HUDEP-2 (cell line): ENCODE measurements around the gene RCAN1.
A peak's percentile ranks its signal among the peaks of the same experiment; 100 is the strongest.

Source experiments
- DNase-seq, 76 experiments: peaks; one replicate each; lab custom pipeline; 2025; ENCODE audit not compliant: unreplicated experiment in 76 of 76; lab: John Stamatoyannopoulos, UW

RCAN1 gene

DNA sequence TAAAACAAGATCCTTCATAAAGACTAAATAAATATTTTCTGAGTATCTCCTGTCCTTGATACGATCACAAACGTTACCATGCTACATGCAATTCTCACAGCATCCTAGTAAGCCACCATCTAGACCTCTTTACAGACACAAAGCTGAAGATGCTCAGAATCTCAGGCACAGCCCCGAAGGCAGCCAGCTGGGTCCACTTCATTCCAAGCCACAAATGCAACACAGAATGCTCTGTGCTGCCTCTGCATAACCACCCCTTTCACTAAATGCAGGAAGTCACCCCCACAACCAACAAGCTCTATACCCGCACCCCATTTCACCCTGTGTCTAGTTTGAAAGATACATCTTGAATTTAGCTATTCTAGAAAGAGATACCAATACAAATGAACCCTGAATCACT is 12.9 kb downstream of the RCAN1 start:
- no peak for DNase-seq

DNA sequence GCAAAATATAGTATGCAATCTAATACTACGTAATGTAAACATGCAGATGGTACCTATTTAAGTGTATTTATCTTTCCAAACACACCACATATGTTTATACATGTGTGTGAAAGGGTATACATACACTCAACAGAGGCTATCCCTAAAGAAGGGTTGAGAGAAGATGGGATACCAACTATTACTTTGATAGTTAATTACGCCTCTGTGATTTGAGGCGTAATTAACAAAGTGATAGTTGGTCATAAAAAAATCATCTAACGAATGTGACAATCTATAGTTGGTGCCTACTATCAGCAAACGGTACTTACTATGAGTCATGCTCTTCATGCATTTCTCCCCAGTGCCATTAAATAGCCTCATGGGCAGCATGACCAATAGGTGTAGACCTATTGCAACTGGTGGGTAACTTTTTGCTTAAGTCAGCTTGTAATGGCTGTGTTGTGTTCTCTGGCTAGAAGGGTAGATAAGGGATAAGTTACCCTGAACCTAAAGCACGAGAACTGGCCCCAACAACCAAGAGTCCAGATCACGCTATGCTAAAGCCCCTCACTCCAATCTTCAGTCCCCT is 15.3 kb downstream of the RCAN1 start:
- no peak for DNase-seq

DNA sequence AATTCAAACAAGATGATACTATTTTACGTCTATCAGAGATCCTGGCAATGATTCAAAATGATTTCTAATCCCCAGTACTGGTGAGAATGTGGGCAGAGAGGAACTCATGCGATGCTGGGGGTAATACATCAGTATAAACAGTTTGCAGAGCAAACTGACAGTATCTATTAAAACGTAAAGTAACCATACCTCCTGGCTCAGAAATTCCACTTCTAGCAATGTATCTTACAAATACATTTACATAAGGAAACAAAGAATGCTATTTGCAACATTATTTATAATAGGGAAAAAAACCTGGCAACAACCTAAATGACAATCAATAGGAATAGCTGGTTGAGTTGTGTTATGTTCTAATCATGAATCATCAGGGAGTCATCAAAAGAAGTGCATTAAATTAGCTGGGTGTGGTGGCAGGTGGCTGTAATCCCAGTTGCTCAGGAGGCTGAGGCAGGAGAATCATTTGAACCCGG is 15.9 kb downstream of the RCAN1 start:
- DNase-seq = no peak

DNA sequence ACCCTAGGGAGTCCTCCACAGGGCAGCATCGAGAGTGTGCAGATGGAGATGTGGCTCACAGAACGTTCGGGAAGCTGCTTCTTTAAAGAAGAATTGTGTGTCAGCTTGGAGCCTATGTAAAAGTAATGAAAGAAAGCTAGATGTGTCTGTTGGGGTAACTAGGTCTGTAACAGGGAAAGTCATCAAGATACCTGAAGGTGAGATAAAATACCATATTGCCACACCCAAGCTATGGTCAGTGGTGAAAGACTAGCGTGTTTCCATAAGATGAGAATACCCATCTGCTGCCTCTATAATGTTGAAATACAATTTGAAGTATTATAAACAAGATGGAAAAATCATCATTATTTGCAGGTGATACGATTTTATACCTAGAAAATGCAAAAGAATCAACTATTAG is 17.5 kb downstream of the RCAN1 start:
- no peak for DNase-seq

DNA sequence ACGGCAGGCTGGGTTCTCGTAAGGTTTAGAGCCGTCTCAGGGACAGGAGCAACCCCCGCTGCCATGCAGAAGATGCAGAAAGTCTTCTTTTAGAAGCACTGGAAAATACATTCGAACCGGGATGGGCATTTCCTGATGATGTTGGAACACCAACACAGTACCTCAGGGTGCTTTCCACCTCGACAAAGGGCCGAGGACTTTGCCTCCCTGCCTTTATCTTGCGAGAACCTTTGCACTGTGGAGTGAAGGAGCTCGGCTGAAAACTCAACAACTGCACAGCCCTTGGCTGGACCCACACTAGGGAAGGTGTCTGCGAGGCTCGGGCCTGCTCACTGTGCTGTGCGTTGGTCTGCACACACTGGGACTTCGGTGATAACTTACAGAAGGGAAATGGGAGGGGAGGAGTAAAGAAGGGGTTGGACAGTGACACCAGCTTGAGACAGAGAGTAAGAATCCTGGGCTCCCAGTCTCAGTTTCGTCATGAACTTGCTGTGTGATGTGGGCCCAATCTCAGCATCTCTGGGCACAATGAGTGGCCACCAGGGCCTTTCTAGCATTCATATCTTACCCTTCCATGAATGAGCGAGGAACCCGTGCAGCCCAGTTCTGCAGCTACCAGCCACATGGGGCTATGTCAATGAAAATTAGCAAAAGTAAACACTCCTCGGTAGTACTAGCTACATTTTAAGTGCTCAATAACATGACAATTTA is 18.2 kb downstream of the RCAN1 start:
- DNase-seq = no peak

DNA sequence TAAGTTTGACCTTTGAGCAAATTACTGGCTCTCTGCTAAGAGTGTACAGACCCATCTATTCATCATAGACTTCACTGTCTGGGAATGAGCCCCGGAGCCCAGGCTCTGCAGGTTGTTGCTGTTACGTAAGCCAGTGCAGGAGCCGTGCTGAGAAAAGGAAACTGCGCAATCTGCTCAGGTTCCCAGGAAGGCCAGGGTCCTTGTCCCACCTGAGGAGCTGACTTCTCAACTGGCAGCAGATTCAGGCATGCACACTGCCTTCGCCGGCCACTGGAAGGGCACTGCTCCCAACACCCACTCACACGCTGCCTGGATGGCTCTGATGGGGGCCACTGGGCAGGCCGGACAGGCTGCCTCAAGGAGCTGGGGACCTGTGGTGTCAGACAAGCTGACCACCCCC is 19.5 kb downstream of the RCAN1 start:
- DNase-seq = no peak

DNA sequence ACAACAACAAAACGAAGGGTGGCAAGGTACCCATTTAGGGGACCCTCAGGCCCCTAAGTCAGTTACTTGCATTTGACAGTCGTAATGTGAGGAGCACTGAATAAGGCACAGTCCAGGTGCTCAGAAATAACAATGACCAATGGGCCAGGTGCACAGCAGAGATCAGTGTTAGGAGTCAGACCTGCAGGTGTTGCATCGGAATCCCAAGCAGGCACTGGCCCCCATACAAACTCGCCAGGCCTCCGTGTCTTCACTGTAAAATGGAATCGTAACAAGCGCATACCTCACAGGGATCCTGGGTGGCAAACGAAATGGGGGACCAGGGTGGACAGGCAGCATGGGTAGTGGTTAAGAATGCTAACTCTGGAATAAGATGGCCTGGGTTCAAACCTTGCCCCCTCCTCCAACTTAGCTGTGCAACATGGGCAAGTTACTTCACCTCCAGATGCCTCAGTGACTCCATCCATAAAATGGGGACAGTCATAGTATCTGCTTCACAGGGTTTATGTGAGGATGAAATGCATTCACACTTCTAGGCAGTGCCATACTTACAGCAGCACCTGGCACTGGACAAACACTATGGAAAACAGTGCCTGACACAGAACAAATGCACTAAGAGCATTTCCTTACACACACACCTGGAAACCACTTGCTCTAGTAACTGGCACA is 20.2 kb downstream of the RCAN1 start:
- no peak for DNase-seq

DNA sequence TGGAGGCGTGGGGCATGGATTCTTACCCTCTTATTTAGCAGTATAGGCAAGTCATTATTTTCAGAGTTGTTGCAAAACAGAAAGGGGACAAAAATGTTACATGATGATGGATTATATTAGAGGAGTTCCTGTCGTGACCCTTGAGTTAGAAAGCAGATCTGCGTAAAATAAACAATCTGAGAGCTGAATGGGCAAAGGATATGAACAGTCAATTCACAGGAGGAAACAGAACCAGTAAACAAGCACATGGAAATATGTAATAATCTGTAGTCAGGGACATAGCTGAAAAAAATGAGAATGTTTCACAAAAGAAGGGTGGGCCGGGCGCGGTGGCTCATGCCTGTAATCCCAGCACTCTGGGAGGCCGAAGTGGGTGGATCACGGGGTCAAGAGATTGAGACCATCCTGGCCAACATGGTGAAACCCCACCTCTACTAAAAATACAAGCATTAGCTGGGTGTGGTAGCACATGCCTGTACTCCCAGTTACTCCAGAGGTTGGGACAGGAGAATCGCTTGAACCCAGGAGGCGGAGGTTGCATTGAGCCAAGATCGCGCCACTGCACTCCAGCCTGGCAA is 20.9 kb downstream of the RCAN1 start:
- DNase-seq = no peak

DNA sequence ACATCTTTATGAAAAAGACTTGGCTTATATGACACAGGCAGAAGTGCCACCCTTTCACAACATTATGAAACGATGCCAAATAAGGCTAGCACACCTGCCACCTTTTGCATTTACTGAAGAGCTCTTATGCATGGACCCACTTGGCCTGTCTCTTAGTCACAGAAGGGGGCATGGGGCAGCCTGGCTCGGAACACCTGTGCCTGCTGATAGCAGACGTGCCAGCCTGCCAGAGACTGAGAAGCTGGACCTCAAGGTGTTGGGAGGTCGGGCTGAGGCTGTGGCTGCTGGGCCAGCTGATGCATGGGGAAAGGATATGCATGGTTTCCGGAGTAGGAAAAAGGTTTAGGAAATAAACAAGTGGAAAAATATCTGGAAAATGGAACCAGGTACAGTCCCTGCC is 21.5 kb downstream of the RCAN1 start:
- DNase-seq = no peak

DNA sequence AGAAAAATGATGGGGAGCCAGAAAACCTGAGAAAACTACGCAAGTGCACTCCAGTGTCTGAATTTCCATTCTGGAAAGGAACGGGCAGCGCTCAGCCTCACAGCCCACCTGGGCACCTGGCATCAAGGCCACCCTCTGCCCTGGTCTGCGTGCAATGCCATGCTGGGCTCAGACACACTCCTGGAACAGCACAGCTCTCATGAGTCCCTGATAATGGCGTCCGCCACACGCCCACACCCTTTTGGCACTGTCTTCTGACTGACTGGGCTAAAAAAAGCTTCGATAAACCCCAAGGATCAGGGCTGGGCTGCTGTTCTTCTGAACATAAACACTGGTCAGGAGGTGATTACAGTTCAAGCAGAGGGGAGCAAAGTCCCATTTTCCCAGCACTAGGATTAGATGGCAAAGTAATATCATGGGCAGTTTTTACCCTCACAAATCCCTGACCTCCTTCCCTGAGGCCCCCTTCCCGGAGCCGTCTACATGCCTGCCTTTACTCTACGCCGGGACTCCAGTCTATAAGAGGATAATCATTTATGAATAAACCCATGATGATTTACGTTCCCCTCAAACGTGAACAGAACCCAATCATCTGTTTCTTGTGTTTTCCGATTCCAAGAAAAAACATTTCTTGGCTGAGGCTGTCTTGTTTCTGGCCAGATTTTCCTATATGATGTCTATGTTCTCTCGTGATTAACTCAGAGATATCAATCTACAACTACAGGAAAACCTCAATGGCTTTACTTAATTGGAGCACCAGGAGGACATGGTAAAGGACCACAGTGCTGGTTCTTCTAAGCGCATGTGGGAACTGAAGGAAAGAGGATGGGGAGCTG is 22.6 kb downstream of the RCAN1 start:
- DNase-seq = peak in 73 of 76 experiments; percentile 45 to 91 (median 76)

DNA sequence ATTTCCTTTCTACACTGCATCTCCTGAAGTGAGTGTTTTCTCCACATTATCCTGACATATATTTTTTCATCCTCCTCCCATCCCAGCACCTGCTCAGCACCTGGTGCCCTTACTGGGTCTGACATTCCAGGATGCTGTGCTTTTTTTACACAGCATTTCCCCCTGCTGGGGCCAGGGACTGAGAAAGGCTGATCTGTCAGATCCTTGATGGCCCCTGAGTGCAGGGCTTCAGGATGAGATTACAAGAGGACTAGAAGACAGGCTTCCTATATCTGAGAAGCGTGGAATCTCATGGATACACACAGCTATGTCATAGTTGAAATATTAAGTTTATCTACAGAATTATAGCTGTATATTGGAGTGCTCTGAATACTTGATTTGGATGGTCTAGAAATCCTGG is 24.4 kb downstream of the RCAN1 start:
- DNase-seq = no peak

DNA sequence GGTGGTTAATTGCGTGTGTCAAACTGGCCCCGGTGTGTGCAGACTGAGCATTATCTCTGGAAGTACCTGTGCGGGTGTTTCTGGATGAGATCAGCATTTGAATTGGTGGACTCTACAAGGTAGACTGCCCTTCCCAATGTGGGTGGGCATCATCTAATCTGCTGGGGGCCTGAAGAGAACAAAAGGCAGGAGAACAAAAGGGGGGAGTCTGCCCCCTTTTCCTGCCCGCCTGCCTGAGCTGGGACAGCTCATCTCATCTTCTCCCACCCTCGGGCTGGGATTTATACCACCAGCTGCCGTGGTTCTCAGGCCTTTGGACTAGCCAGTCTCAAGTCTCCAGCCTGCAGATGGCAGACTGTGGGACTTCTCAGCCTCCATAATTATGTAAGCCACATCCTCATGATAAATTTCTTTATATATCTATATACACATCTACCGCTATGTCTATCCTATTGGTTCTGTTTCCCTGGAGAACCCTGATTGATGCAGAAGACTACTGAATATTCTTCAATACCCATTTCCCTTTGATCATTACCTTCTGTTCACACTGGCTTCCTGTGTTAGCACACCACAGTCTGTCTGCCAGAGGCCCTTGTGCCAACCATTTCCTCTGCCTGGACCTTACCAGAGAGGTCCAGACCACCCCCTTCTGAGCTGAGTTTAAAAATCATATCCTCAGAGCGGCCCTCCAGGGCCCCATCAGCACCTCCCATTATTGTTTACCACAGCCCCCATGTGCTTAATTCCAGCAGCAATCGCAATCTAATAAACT is 25.2 kb downstream of the RCAN1 start:
- no peak for DNase-seq

DNA sequence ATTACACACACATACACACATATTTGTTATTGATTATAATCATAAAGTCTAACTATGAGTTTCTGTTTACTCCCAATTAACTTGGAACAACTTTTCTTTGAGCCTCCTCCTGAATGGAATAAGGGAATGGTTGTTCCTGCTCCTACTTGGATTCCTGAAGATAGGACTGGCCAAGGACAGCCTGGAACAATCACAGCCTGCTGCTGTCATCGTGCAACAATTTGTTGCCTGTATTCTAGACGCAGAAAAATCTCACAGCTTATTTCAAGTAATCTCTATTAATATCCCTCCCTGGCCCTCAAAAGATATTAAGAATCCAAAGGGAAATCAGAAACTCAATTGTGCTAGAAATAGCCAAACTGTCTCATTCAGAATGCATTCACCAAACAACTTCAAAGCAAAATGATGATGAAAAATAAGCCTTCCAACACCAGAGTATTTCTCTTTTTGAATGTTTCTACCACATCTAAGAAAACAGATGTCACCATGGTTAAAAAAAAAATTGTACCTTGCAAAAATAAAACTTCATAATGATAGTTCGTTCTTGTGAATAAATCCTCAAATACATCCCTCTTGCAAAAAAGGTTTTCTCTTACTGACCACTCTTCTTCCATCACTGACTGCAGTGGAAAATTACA is 30.9 kb downstream of the RCAN1 start:
- no peak for DNase-seq

DNA sequence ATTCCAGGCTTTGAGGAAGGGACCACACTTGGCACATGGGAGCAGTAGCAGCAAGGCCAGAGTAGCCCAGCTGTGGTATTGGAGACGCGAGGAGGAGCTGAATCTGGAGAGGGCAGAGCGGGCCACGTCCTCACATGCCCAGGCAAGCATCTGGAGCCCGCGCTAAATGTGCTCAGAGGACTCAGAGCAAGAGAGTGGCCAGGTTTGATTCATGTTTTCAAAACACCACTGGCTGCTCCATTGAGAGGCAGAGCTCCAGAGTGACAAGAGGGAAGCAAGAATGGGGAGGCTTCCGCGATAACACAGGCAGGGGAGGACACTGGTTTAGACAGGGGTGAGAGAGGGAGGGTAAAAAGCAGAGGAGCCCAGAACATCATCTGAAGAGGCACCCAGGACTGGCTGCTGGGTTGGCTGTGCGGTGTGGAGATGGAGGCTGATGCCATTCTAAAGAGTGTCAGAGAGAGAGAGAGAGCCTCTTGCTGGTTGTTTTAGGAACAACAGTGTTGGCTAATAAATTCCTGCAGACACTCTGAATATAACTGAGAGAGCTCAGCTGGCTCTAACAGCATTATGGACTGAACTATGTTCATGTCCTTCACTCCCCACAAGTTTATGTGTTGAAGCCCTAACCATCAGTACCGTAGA is 32.3 kb downstream of the RCAN1 start:
- peak in 9 of 76 experiments; percentile 8 to 34 (median 20) for DNase-seq

DNA sequence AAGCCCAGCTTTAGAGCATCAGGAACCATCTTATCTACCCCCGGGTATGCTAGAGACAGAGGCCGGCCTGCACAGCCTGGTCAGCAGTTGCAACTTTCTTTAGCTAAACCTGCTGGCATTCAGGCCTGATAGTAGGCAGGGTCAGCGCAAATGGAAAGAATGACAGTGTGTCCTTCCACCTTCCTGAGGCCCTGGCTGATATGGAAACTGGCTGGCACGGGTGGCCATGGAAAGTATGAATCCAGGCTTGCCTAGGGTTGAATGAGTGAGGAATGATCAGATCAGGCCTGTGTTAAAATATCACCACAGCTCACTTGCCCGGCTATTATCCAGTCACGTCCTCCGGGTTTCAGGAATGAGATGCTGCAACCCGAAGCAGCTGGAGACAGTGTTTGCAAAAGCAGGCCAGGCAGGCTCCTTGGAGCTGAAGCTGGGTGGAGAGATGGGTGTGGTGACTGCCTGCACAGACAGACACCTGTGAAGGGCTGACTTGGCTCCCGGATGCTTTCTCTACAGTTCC is 34.7 kb downstream of the RCAN1 start:
- DNase-seq = peak in 5 of 76 experiments; percentile 12 to 60 (median 45)

DNA sequence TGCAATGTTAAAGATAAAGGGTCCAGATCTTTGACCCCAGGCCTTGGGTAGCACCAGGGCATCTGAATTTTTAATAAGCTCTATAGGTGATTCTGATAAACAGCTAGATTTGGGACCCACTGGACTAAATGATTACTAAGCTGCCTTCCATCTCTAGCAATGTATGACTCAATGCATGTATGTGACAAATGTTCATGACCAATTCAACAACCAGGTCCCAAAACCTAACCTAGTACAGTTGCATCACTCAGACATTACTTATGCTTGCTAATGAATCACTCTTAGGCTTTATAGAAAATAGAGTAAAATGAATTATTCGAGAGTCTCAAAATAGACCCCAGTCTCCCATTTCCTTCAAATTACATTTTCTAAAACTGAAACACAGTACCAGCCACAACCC is 35.5 kb downstream of the RCAN1 start:
- no peak for DNase-seq

DNA sequence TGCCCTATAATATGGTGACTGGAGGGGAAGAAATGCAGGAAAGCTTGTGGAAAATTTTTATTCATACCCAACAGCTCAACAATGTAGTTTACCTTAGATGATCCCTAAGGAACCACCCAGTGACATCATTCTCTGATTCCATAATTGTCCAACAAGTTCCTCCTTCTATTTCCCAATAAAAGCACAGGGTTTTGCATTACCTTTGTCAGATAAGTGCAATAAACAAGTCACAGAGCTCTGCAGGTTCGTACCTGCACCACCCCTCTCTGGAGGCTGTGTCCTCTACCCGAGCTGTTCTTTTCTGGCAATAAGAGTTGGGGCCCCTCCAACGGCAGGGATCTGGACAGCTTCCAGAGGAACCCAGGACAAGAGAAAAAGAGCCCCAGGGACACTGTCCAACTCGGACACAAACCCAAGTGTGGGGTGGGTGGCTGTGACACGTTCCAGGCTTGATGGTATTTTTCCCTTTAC is 38.8 kb downstream of the RCAN1 start:
- no peak for DNase-seq

DNA sequence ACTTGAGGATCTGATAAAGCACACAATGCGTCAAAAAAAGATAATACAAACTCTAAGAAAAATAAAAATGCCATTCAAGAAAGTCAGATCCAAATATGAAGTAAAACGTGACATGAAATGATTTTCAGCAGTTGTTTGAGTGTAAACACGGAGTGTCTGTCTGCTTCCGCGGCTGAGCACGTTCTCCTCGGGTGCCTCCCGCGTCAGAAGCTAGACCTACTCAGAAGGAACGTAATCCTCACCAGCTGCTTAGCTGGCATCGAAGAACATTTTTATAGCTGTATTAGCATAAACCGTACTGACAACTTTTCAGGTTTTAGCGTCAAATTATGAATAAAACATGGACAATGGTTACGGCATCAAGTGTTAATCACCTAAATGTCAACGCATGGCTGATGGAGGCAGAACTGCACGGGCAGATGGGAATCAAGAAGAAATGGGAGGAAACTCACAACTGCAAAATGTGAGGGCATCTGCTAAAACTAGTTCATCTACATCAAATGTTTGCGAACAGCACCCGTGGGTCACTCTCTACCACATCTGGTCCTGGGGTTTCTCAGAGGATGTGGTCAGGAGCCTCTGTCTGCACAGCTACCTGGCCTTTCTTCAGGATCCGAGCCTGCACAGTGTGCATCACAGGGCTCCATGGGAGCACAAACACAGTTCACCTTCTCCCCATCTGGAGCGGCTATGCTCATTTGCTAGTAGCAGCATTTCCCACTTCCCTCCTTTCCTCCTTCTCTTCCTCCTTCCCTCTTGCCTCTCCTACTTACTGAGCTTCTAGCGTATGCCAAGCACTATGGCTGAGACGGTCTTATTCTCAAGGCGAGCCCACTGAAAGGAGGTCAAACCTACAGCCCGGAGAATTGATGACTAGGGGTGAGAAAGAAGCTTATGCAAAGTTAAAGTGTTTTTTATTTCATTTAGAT is 40.0 kb downstream of the RCAN1 start:
- DNase-seq = no peak
